GM12892 (cell line): Measurements from ENCODE around the gene ADAM20. TPM values are rescaled to one million over a fixed set of nuclear protein-coding genes. Genes with fewer than 3 reads are reported as not detected.

Source experiments
- DNase-seq: peaks from one replicate; pipeline ENCODE4 v3.0.0; 2011; ENCODE audit not compliant: insufficient read length
- FAIRE-seq: peaks from 2 replicates; lab custom pipeline; 2011; peaks lifted over from hg19 to GRCh38; lab: Jason Lieb, UNC
- POLR2A ChIP-seq: IDR thresholded peaks from 2 replicates; pipeline ENCODE4 v1.6.1; 2011; ENCODE audit warnings: low read depth, low read length, control low read depth
- POLR2AphosphoS5 ChIP-seq: IDR thresholded peaks from 2 replicates; pipeline ENCODE4 v1.6.1; 2011; ENCODE audit warnings: low read depth, low read length, control low read depth
- TAF1 ChIP-seq: IDR thresholded peaks from 2 replicates; pipeline ENCODE4 v1.6.1; 2011; ENCODE audit warnings: low read depth, mild to moderate bottlenecking, control low read depth, low read length, borderline replicate concordance
- polyA plus RNA-seq: library from polyadenylated mRNA; unstranded; fragments of >200 nt; gene quantifications from one replicate; pipeline ENCODE4 v1.2.1, GENCODE V29; 2012; ENCODE audit warnings: missing spikeins, inconsistent platforms; ENCODE audit not compliant: missing spikeins

Gene ADAM20
- polyA plus RNA-seq, result 0.19 TPM

DNA sequence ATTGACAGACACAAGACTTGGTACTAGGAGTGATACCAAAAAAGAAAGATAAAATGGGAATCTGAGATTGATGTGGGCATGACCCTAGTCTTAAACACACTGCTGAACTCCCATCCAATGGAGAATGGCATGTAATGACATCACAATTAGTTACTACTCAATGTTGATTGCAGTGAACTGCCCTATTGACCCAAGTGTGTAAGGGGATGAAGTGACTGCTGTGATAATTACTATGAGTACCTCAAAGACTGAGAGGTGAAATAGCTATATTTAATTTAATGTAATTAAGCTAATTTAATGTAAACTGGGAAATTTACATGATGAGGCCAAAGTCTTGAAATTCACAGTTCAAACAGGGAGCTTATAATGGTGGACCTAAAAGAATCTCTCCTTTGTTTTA lies at the start of gene ADAM20:
Gene ADAM20 (minus strand): TSS at position 101 of the 400 bp plus-strand sequence. CDS start 10,247 bp downstream, outside the sequence.
- DNase-seq, result no peak
- no peak for TF ChIP-seq POLR2A
- TF ChIP-seq POLR2AphosphoS5, result no peak
- TF ChIP-seq TAF1, result no peak
- FAIRE-seq, result no peak

DNA sequence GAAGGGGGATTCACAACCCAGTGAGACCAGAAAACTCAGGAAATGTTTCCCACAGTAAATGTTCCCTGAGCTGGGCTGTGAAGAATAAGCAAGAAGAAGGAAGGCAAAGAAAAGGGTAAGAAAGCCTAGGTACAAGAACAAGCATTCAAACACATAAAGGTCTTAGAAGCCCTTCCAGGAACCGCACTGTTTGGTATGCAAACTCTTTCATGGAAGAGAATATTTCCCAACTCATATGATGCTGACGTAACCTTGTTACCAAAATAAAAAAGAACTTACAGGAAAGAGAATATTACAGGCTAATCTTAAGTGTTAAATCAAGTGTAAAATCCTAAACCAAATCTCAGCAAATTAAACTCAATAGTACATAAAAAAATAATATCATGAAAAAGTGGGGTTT lies 42.1 kb upstream of the ADAM20 start:
- no peak for DNase-seq
- TF ChIP-seq POLR2AphosphoS5, result no peak
- TF ChIP-seq TAF1, result no peak
- no peak for TF ChIP-seq POLR2A
- FAIRE-seq, result no peak

DNA sequence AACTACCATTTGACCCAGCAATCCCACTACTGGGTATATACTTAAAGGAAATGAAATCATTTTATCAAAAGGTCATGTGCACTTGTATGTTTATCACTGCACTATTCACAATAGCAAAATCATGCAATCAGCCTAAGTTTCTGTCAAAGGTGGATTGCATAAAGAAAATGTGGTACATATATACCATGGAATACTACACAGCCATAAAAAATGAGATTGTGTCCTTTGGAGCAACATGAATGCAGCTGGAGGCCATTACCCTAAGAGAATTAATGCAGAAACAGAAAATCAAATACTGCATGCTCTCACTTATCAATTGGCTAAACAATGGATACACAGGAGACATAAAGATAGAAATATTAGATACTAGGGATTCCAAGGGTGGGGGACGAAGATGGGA lies 38.2 kb upstream of the ADAM20 start:
- DNase-seq (no peak), FAIRE-seq (no peak)
- TF ChIP-seq TAF1, result no peak
- TF ChIP-seq POLR2AphosphoS5, result no peak
- no peak for TF ChIP-seq POLR2A

DNA sequence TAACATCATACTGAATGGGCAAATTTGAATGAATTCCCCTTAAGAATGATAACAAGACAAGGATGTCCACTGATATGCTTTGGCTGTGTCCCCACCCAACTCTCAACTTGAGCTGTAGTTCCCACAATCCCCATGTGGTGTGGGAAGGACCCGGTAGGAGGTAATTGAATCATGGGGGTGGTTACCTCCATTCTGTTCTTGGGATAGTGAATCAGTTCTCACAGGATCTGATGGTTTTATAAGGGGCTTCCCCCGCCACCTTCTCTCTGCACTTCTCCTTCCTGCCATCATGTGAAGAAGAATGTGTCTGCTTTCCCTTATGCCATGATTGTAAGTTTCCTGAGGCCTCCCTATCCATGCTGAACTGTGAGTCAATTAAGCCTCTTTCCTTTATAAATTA lies 36.3 kb upstream of the ADAM20 start:
- DNase-seq, result no peak
- peak; percentile 72 for FAIRE-seq
- TF ChIP-seq TAF1 (no peak), POLR2A (no peak), POLR2AphosphoS5 (no peak)

DNA sequence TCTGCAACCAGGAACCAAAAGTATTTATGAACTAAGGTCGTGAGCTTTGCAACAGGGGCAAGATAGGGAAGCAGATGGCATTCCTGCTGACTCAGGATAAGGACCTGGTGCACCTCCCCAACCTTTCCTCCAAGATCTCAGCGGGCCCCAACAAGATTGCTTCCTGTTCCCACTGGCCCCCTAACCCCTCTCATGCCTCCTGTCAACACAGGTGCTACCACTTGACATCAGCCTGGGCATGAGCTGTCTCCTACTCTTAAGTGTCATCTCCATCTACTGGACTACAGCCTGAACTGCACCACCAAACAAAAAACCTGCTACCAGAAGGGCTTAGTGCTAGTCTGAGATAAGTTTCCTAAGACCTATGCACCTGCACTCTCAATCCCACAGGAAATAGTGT lies 33.0 kb upstream of the ADAM20 start:
- FAIRE-seq, result no peak
- no peak for DNase-seq
- TF ChIP-seq POLR2A (no peak), POLR2AphosphoS5 (no peak), TAF1 (no peak)

DNA sequence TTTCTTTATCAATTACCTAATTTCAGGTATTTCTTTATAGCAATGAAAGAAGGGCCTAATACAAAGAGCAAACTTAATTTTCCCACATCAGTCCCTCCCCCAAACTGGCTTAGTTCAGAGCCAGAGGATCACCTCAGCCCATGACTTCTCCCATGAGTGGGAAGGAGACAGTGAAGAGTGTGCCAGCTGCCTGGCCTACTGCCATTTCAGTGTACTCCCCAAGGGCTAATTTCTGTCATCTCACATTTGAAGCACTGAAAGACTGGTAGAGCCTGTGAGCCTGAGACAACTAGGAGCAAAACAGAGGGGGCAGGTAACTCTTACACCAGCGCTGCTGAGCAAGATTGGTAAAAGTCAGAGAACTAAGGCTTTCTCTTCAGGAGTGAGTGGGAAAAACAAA lies 29.1 kb upstream of the ADAM20 start:
- FAIRE-seq, result no peak
- DNase-seq, result no peak
- TF ChIP-seq POLR2A, result no peak
- TF ChIP-seq TAF1, result no peak
- TF ChIP-seq POLR2AphosphoS5, result no peak

DNA sequence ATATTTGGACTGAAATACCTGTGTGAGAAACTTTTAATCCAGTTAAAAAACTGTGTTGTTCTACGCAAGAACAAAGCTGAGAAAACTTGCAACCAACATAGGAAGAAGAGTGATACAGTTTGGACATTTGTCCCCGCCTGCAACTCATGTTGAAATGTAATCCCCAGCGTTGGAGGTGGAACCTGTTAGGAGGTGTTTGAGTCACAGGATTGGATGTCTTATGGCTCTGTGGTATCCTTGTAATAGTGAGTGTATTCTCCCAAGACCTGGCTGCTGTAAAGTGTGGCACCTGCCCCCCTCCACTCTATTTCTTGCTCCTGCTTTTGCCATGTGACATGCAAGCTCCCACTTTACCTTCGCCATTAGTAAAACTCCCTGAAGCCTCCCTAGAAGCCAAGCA lies 28.6 kb upstream of the ADAM20 start:
- no peak for FAIRE-seq
- TF ChIP-seq POLR2A (no peak), POLR2AphosphoS5 (no peak), TAF1 (no peak)
- DNase-seq, result no peak

DNA sequence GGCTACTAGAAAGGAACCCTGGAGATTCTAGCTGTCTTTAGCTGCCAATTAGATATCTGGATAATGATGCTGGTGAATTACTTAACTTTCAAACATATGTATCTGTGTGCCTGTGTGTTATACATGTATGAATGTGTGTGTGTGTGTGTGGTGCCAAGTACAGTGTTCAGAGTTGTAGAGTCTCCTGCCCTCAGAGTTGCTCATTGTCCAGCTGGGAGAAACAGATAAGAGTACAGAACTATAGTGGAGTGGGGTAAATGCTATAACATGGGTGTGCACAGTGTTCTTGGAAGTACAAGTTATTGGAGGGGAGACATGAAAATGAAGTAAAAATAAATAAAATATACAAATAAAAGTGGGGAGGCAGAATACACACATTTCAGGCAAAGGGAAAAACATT lies 23.6 kb upstream of the ADAM20 start:
- FAIRE-seq (no peak), DNase-seq (no peak)
- TF ChIP-seq POLR2AphosphoS5, result no peak
- TF ChIP-seq POLR2A, result no peak
- TF ChIP-seq TAF1, result no peak

DNA sequence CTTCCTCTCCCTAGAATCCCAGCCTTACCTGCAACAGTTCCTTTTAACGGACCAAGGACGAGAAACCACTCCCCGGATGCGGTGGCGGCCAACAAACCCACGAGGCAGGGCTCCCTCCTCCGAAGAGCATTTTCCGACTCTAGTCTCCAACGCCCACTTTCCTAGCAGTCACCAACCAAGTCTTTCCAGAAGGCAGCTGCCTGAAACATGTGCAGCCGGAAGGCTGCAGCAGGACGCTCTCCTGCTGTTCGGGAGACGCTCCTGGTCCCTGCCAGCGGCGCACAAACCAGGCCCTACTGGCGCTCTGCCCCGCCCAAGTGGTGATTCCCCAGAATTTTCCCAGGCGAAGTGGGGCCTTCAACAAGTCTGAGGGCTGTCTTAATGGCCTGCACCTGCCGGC lies 21.1 kb upstream of the ADAM20 start:
- DNase-seq, result no peak
- TF ChIP-seq TAF1 (no peak), POLR2A (no peak), POLR2AphosphoS5 (no peak)
- no peak for FAIRE-seq

DNA sequence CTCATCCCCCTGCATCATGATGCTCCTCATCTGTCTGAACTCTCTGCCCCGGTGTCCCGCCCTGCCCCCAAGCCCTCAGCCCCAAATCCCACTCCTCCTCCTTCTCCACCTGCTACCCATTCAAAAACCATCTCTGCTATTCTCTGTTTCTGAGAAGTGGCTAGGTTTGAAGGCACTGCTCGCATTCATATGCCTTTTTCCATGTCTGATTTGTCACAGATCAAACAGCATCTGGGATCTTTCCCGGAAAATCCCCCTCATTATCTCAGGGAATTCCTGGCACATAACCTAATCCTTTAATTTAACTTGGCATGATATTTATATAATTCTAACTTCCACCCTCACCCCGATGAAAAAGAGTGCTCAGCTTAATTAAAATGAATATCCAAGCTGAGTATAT lies 3.3 kb upstream of the ADAM20 start:
- DNase-seq (no peak), FAIRE-seq (no peak)
- TF ChIP-seq POLR2A, result no peak

DNA sequence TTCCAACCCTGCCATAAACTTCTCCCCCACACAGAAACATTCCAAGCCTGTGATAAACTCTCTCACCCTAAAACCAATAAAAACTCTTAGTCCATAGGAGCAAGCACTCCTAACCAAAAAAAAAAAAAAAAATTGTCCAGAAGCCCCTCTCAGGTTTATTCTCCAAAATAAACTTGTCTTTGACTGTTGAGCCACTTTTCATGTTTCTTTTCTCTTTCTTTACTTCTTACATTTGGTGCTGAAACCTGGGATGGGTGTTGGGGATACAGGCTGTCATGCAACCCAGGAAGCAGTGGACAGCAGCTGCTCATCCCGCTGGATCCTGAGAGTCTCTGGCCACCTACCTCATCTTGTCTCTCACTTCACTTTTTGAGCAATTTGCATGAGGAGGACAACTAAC lies 2.0 kb upstream of the ADAM20 start:
- FAIRE-seq (no peak), DNase-seq (no peak)
- TF ChIP-seq POLR2A (no peak), TAF1 (no peak), POLR2AphosphoS5 (no peak)

DNA sequence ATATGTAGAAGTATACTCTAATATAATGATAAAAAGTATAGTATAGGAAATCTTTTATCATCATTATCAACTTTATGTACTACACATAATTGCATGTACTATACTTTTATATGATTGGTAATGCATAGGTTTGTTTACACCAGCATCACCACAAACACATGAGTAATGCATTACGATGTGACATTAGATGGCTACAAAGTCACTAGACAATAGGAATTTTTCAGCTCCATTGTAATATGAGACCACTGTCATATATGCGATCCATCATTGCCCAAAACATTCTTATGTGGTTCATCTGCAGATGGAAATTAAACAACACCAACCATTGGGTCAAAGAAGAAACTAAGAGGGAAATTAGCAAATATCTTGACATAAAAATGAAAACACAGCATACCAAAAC lies 4.4 kb downstream of the ADAM20 start:
- FAIRE-seq (no peak), DNase-seq (no peak)
- TF ChIP-seq TAF1 (no peak), POLR2A (no peak), POLR2AphosphoS5 (no peak)
